VCaP (cell line): ENCODE measurements around the gene NRN1L.

Source experiments
- H3K27ac ChIP-seq: fragments of 450-650 bp; 2 replicates; pipeline ENCODE4 v1.5.1; 2017
- TF ChIP-seq, protein P1 (sequence below): fragments of 450-650 bp; conservative IDR thresholded peaks from 2 replicates; pipeline ENCODE4 v1.5.1; 2017; ENCODE audit warnings: mild to moderate bottlenecking, moderate library complexity

Gene NRN1L

GRCh38 chr16:67897231-67897630 is 12.5 kb downstream of the NRN1L start:
- H3K27ac ChIP-seq, result no peak overlapping the region
- TF ChIP-seq, protein P1, sequence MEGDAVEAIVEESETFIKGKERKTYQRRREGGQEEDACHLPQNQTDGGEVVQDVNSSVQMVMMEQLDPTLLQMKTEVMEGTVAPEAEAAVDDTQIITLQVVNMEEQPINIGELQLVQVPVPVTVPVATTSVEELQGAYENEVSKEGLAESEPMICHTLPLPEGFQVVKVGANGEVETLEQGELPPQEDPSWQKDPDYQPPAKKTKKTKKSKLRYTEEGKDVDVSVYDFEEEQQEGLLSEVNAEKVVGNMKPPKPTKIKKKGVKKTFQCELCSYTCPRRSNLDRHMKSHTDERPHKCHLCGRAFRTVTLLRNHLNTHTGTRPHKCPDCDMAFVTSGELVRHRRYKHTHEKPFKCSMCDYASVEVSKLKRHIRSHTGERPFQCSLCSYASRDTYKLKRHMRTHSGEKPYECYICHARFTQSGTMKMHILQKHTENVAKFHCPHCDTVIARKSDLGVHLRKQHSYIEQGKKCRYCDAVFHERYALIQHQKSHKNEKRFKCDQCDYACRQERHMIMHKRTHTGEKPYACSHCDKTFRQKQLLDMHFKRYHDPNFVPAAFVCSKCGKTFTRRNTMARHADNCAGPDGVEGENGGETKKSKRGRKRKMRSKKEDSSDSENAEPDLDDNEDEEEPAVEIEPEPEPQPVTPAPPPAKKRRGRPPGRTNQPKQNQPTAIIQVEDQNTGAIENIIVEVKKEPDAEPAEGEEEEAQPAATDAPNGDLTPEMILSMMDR, result no peak

DNA sequence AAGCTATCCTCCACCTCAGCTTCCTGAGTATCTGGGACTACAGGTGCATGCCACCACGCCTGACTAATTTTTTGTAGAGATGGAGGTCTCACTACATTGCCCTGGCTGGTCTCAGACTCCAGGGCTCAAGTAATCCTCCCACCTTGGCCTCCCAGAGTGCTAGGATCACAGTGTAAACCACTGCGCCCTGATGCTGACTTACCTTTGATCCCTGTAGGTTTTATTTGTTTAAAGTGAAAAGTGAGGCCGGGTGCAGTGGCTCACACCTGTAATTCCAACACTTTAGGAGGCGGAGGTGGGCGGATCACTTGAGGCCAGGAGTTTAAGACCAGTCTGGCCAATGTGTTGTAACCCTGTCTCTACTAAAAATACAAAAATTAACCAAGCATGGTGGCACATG is 17.0 kb downstream of the NRN1L start:
- H3K27ac ChIP-seq, result no peak overlapping the region
- TF ChIP-seq, protein P1, result no peak

GRCh38 chr16:67902831-67903230 is 18.1 kb downstream of the NRN1L start:
- TF ChIP-seq, protein P1, result no peak
- H3K27ac ChIP-seq, result no peak overlapping the region

DNA sequence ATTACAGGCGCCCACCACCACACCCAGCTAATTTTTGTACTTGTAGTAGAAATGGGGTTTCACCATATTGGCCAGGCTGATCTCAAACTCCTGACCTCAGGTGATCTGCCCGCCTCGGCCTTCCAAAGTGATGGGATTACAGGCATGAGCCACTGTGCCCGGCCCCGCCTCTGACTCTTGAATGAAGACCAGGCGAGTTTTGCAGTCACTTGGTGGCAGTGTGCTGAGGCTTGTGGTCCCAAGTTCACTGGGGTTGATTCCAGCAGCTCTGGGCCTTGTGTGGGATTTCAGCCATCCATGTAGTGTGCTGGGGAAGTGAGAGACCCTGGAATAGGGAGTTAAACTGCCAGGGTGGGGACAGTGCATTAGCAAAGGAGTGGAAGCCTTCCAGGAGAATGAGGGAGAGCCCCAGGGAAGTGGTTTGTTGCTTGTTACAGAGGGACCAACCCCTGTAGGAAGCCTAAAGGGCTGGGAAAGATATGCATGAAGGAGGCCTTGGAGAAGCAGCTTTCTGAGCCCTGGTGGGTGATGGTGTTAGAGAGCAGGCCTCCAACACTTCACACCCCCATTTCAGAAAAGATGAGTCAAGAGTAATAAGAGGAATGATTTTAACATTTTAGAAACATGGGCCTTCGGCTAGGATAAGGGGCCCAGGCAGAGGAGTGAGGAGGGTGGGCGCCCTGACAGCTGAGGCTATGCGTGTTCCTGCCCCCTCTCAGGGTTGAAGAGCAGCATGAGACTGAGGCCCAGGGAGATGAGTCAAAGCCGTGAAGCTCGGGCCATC is 22.9 kb downstream of the NRN1L start:
- no peak overlapping the region for H3K27ac ChIP-seq
- TF ChIP-seq, protein P1, result no peak

GRCh38 chr16:67909056-67909742 is 24.5 kb downstream of the NRN1L start:
- H3K27ac ChIP-seq, result no peak overlapping the region
- TF ChIP-seq, protein P1, result no peak

DNA sequence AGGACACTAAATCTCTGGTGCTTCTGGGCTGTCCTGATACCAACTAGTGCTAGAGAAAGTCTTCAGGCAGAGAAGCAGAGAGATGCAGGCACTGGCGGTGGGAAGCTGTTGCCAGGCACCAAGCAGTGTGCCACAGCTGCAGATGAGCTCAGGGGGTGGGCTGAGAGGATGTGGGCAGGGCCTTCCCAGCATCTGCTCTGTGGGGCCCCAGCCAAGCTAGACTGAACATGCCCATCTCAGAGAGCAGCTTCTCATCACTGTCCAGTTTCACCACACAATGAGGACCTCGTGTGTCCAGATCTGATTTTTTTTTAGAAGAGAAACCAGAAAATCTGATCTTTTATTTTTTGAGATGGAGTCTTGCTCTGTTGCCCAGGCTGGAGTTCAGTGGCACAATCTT is 25.5 kb downstream of the NRN1L start:
- no peak overlapping the region for H3K27ac ChIP-seq

More for the DNA sequence above, 25.5 kb downstream of the NRN1L start:
- TF ChIP-seq, protein P1, result no peak
